Stimulated activated CD4-positive, alpha-beta T cell treated with anti-CD3 and anti-CD28 coated beads, Interleukin-4, amount 100 ng/mL, for 48 hours (primary cell): ENCODE data around the gene HK1.
"Not testable (repeated sequence)": the region's sequence is repeated elsewhere in the genome, so short reads cannot be mapped to it uniquely, and the experiment has no call there.

Source experiments
- DNase-seq, 2 donors: peaks; one replicate each; pipeline ENCODE4 v3.0.0-alpha.2; 2020; ENCODE audit warnings: low read depth in 2 of 2

HK1 gene

DNA sequence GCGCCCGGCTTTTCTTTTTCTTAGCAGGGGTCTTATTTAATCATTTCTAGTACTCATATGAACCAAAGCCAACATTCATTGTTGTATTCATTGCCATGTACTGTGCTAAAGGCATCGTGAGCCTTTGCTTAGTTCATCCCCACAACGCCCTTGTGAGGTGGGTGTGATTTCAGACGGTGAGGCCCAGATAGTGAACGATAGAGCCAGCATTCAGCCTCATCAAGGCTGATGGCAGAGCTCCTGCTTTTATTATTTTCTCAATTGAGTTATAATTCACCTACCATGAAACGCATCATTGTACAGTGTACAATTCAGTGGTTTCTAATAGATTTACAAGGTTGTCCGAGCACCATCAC lies 50.1 kb downstream of the HK1 start:
- DNase-seq, result no peak

DNA sequence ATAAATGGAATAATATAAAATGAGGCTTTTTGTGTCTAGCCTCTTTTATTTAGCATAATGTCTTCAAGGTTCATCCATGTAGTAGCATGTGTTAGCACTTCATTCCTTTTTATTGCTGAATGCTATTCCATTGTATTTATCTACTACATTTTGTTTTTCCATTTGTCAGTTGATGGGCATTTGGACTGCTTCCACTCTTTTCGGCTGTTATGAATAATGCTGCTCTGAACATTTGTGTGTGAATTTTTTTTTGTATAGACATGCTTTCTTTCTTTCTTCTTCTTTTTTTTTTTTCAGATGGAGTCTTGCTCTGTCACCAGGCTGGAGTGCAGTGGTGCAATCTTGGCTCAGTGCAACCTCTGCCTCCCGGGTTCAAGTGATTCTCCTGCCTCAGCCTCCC lies 50.6 kb downstream of the HK1 start:
- DNase-seq, result not testable (repeated sequence)

DNA sequence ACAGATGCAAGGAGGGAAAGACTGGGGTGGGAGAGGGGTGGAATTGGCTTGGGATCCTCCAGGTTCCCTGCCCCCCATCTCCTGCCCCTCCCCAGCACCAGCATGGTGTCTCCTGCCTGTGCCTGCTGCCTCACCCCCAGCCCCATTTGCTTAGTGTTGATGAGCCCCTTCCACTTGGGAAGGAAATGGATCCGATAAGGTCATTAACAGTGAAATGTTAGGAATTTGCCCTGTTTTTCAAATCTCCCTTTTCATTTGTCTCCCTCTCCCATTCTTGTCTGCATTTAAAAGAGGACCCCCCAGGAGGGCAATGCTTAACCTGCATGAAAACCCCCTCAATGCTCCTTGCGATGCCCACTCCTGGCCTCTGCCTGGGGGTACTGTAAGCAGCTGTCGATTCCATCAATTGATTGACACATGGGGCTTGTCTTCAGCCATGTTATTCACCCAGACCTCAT lies 51.5 kb downstream of the HK1 start:
- DNase-seq, result no peak

DNA sequence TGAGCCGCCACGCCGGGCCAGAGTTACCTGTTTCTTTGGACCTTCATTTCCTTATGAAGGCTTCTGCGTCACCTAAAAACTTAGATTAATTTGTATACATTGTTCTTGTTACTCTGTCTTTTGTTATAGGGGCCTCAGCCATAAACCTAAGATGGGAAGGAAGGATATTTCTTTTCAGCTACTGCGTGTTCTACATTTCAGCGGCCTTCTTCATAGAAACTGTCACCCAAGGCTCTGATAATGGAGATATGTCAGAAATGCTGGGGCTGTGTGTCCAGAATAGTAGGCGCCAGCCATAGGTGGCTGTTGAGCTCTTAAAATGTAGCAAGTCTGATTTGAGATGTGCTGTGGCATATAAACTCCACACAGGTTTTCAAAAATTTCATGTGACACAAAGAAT lies 52.9 kb downstream of the HK1 start:
- no peak for DNase-seq

DNA sequence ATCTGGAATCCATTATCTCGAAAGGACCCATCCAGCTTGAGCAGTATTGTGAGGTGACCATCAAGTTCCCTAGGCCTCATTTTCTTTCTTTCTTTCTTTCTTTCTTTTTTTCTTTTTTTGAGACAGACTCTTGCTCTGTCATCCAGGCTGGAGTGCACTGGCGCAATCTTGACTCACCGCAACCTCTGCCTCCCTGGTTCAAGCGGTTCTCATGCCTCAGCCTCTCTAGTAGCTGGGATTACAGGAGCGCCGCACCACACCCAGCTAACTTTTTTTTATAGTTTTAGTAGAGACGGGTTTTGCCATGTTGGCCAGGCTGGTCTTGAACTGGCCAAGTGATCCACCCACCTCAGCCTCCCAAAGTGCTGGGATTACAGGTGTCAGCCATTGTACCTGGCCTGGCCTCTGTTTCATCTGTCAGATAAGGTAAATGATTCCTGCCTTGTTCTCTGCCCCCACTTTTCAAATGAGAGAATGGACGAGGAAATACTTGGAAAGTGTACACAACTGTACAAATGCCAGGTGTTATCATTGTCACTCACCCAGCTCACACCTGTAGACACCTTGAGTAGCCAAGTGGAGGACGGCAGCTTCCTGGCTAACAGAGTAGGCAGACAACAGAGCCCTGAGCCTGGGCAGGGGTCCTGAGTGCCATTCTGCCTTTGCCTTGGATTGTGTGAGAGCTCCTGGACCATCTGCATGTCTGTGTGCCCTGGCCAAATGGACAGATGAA lies 54.1 kb downstream of the HK1 start:
- DNase-seq, result no peak

GRCh38 chr10:69333205-69333604 lies 54.9 kb downstream of the HK1 start:
- DNase-seq, result no peak

DNA sequence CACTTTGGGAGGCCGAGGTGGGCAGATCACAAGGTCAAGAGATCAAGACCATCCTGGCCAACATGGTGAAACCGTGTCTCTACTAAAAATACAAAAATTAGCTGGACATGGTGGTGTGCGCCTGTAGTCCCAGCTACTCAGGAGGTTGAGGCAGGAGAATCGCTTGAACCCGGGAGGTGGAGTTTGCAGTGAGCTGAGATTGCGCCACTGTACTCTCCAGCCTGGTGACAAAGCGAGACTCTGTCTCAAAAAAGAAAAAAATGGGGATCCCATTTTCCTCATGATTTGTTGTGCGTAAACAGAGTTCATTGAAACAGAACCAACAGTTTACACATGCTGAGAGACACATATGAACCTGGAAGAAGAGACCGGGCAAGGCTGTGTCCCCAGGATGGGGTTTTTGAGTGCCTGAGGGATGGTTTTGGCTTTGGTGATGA lies 55.6 kb downstream of the HK1 start:
- not testable (repeated sequence) for DNase-seq

DNA sequence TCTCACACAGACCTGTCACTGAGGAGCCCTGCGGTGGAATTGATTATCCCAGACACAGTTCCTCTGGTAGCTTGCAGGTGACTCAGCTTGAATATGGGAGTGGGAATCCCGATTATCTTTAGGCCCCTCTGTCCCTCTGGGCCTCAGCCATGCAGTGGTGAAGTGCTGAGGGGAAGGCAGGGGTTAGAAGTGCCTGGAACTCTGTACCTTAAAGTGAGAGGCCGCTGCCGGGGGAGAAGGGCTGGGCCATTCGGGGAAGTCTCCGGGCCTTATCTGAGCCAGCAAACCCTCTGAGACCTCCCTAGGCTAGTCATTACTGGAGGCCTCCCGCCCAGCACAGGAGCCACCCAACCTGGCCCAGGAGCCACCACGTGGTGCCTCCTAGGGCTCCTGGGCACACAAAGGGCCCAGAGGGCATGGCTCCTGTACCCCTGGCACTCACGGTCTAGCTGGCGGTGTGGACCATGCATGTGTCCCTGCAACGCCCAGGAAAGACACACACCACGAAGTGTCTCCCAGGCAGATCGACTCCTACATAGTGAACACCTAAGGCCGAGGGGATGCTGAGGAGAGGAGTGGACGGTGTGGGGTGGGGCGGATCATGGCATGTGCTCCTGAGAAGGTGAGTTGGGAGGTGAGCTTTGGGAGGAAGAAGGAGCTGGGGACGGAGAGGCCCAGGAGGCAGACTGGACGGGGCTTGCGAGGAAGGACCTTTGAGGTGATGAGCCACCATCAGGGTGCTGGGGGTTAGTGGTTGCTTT lies 56.2 kb downstream of the HK1 start:
- DNase-seq, result no peak

DNA sequence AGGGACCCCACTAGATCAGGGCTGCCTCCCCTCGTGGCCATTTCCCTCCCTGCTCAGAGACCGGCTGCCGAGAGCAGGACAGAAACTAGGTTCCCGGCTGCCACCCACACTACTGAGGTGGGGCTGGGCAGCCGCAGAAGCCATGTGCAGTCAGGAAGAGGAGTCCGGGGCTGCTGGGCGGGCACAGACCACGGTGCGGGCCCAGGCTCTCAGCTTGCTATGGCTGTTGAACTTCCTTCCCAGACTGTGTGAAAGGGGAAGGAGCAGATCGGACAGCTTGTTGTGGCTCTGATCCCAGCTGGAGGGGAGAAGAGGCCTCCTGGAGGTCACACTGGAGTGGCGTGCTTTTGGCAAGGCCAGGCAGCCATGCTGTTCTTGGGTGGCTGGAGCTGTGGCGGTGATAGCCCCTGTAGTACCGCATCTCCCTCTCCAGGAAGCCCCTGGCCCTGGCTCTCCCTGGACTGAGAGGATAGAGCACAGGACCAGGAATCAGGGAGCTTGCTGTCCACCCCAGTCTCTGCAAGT lies 56.8 kb downstream of the HK1 start:
- no peak for DNase-seq

DNA sequence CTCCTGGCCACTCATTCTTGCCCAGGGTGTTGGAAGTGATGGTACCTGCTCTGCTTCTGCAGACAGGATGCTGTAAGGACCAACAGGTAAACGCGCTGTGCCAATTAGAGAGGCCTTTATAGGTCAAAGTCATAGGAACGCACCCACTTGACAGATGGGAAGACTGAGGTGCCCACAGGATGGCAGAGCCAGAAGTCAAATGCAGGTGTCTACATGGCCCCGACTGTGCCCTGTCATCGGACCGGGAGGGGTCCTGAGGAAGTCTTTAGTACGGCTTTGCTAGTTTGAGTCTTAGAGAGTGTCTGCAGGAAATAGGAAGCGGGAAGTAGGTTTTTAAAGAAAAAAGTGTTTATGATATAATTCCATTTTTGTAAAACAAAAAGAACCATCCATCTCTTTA lies 57.3 kb downstream of the HK1 start:
- DNase-seq, result no peak

- no peak for DNase-seq
Observed at GRCh38 chr10:69336952-69337295, 58.6 kb downstream of the HK1 start.

GRCh38 chr10:69337296-69338132 lies 59.2 kb downstream of the HK1 start:
- no peak for DNase-seq

DNA sequence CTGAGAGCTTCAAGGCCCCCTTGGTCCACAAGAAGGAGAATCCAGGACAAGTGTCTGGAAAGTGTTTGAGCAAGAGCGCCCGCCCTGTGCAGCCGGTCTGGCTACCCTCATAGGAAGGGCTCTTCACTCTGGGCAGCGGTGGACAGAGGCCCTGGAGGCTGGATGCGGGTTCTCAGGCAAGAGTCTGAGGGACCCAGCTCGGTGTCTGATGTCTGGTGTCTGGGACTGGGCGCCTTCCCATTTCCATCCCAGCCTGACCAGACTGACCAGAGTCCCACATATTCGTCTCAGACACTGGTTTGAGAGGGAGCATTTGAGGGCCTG lies 59.8 kb downstream of the HK1 start:
- DNase-seq, result no peak

DNA sequence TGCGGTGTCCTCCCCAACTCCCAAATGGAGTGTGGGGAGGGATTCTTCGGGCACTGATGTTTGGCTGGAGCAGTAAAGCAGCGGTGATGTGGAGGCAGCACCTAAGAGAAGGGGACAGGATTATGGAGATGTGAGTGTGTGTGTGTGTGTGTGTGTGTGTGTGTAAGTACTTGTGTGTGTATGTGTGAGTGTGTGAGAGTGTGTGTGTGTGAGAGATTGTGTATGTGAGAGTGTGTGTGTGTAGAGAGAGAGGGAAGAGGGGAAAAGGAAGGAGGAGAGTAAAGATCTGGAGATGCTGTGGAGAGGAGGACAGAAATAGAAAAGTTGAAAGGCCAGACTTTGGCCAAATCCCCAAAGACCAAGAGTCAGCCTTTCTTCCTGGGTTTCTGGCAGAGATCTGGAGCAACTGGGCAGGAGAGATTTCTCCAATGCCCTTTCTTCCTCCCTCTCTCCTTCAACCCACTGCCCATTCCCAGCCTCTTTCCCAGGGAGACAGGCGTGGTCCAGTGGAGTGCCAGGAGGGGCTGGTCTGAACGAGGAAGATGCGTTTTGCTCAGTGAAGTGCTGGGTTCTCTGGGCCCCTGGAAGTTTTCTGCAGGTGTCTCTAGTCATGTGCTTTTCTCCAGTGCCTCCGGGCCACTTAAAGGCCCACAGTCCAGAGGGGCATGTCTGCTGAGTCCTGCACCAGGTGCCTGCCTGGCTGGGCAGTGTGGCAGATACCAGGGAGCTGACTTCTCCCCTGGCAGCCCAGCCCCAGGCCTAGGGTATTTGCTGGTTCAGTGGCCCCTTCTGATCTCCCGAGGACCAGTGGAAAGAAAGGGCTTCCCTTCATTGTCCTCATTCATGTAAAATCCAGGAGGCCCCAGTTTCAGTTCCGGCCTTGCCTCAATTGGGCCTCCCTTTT lies 60.5 kb downstream of the HK1 start:
- DNase-seq, result no peak

- no peak for DNase-seq
Observed at GRCh38 chr10:69340695-69341094, 62.4 kb downstream of the HK1 start.

GRCh38 chr10:69343905-69344304 lies 65.6 kb downstream of the HK1 start:
- DNase-seq, result no peak

GRCh38 chr10:69344591-69345252 lies 66.4 kb downstream of the HK1 start:
- DNase-seq, result no peak

DNA sequence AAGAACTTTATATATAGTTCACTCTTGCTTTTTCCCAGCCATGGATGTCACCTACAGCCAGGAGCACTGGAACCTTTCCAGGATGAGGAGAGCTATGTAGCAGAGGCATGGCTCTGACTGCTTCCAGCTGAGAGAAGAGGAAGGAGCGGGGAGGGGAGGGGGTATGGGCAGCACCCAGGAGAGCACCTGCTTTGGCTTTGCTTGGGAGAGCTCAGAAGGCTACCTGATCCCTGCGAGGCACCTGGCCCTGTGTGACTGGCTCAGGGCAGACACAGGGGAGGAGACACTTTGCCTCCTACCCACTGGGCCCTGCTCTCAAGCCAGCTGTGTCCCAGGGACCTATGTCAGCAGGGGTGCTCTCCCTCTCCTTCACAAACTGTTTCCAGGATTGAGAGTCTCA lies 67.1 kb downstream of the HK1 start:
- DNase-seq, result no peak

- DNase-seq, result no peak
Observed at GRCh38 chr10:69345890-69346474, 67.7 kb downstream of the HK1 start.

- DNase-seq, result no peak
Observed at GRCh38 chr10:69346776-69347175, 68.5 kb downstream of the HK1 start.
